Frontal cortex (tissue), 4 donors: ENCODE measurements around the gene ARSG. TPM values are rescaled to one million over a fixed set of nuclear protein-coding genes. Genes with fewer than 3 reads are reported as not detected.

ENCODE experiments used
- DNase-seq, 2 donors: peaks; one replicate each; pipeline ENCODE4 v3.0.0; 2012; ENCODE audit warnings: low spot score in 2 of 2
- FAIRE-seq: peaks from 2 replicates; lab custom pipeline; 2012; peaks lifted over from hg19 to GRCh38; lab: Jason Lieb, UNC
- small RNA-seq: library from RNA; depleted of rRNA; stranded (forward); fragments of <200 nt; gene quantifications from one replicate; pipeline ENCODE3, GENCODE V24; 2014
- total RNA-seq: library from RNA; depleted of rRNA; stranded (reverse); fragments of >200 nt; gene quantifications from one replicate; pipeline ENCODE4 v1.2.3, GENCODE V29; 2014
- donor health status: control.
- donor health status: control.
- donor health status: control.

Gene ARSG
- total RNA-seq, 1 donor from 2014 or later: 5.7 TPM

DNA sequence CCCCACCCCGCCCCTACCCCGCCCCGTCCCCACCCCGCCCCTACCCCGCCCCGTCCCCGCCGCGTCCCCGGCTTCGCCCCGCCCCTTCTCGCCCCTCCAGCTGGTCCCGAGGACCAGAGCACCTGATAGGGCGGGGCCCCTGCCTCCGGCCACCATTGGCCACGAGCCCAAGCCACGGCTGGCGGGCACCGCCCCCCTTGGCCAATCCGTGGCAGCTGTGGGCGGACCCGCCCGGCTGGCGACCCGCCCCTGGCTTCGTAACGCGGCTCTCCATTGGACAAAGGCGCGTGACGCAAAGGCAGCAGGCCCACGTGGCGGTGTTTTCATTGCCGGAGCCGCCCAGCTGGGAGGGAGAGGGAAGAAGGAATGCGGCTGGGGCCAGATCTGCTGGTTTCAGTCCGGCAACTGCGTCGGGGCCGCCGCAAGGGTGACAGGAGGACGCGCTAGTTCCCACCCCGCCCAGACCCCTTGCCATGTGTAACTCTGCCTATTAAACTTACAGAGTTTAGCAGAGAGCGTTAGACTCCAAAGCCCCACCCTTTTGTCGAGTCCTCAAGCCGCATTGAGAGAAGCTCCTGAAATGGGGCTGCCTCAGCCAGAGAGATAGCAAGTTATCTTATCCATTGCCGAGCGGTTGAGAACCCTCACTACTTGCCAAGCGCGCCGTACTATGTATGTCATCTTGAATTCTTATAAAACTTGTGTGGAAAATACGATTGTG lies 166.4 kb downstream of the ARSG start:
- no peak for FAIRE-seq

GRCh38 chr17:68458260-68459036 lies 167.2 kb downstream of the ARSG start:
- DNase-seq (no peak), FAIRE-seq (no peak)

More for the DNA sequence above, 166.4 kb downstream of the ARSG start:
- peak; percentile 95 to 96 for DNase-seq

GRCh38 chr17:68459037-68459639 lies 167.8 kb downstream of the ARSG start:
- no peak for FAIRE-seq
- DNase-seq: no peak

- DNase-seq (no peak), FAIRE-seq (no peak)
These were observed 168.9 kb downstream of the ARSG start for GRCh38 chr17:68460146-68460545.

DNA sequence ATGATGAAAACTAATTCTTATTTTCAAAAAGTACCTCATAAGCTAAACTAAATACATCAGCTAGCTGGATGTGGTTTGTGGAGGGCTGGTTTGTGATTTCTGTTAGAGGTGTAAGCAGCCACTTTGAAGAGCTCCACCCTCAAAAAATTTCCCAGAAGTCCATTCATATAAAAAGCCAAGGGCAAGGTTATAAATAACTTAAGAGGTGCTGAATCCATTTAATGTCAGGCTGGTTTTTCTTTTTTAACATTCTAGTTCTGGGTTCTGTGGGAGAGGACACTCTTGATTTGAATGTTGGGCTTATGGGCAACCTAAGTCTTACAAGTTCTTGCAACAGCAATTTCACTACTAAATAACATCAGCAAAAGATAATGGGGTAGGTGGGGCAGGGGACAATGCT lies 169.4 kb downstream of the ARSG start:
- FAIRE-seq (no peak), DNase-seq (no peak)

DNA sequence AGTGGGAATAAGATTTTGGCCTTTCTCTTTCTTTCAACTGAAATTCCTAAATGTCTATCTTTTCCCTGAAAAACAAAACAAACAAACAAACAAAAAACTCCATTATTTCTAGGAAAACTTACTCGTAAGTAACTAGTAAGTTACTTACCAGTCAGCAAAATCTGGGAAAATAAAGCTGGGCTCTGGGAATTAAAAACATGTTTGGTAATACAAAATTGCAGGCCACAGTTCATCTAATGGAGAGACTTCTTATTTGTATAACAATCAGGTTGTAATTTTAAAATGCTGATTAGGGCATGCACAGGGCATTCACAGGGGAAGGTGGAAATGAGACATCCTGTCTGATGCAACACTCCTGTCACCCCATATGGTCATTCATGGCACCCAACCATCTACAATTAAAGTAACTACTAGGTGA lies 169.8 kb downstream of the ARSG start:
- FAIRE-seq: no peak
- DNase-seq: no peak

DNA sequence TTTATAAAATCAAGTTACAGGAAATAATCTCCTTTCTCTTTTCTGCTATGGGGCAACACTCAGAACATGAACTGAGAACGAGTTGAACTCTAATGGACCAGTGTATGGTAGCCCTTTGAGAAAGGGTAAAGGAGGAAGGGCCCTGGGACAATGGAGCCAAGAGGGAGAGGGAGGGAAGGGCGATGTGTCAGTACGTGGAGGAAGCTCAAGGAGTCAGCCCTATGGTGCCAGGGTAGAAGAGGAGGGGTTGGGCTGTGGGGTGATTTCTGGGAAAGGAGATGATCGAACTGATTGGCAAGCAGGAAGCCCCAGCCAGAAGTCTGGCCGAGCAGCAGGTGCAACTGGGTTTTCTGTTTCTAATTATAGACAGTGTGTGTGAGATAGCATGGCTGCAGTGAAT lies 170.3 kb downstream of the ARSG start:
- no peak for FAIRE-seq
- no peak for DNase-seq

GRCh38 chr17:68462381-68463210 lies 171.3 kb downstream of the ARSG start:
- no peak for FAIRE-seq

DNA sequence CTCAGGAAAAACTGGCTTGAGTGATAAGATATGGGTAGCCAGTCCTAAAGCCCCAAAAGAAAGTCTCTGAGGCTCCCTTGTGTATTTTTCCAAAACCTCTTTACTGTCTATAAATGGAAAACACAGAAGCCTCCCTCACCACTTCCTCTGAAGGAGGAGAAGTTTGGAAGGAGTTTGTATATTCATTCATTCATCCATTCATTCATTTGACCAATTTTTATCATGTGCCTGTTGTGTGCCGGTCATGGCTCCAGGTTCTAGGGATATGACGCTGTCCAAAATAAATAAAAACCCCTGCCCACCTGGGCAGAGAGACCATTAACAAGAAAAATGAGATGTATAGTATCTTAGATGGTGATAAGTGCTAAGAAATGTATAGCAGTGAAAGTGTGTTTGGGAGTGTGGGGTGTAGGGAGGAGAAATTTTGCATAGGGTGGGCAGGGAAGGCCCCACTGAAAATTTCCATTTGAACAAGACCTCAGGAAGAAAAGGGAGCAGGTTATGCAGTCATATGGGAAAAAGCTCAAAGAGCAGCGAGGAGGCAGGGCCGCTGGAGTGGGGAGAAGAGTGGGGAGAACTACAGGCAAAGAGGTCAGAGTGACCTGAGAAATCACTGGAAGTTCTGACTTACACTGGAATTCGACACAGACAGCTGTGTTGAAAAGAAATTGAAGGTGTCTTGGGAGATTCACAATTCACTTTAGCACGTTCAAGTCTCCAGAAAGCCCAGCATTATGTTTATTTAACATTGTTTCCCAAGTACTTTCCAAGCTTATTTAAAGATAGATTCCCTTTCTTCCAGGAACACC lies 172.1 kb downstream of the ARSG start:
- DNase-seq (no peak), FAIRE-seq (no peak)

More at GRCh38 chr17:68462381-68463210, 171.3 kb downstream of the ARSG start:
- peak; percentile 35 to 53 for DNase-seq

DNA sequence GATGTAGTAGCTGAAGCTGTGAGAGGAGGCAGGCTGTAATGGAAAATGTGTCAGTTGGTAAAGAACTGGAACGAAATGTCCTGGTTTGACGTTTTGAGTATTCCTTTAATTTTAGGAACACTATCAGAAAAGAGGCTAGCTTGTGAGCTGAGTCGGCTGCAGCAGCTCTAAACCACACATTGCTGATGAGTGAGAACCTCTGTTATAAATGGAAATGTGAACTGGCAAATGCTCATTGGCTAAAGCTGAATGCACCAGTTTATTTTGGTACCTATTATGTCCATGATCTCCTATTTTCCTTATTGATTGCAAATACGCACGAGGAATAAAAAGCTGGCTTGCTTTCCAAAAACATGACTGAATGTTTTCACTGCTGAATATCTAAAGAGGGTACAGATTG lies 177.0 kb downstream of the ARSG start:
- DNase-seq (no peak), FAIRE-seq (no peak)

DNA sequence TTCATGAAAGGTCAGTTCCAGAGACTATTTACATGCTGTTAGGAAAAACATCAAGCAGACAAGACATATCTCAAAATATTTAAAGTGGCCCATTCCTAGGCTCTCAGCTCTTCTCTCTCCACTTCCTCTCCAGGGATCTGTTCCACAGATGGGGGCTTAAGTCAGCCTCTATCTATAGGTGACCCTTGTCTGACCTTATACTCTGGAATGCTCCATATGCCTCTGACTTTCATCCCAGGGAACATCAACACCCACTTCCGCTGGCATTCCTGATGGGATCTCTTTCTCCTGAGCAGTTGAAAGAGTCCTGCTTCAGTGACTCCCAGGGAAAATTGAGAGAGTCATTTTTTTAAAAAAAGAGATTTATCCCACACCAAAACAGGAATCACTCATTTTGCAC lies 177.5 kb downstream of the ARSG start:
- FAIRE-seq (no peak), DNase-seq (no peak)

Small RNA genes lying within 50 kb of the gene (small RNA-seq; reads per million reads assigned to genes)
- gene MIR635: not detected

Other genes starting within 250 kb of the ARSG start
- gene AMZ2, start 43.5 kb upstream of the ARSG start, total RNA-seq: 75.4 TPM
- gene SLC16A6, start 368 bp upstream of the ARSG start, total RNA-seq: 1.2 TPM
- 8.2 TPM for gene WIPI1, start 166.0 kb downstream of the ARSG start, total RNA-seq
- gene PRKAR1A, start 220.9 kb downstream of the ARSG start, total RNA-seq: 411 TPM